Endothelial cell of umbilical vein (primary cell): ENCODE results near the gene NDC80.

Experiments used
- EZH2 ChIP-seq: IDR thresholded peaks from 2 replicates; pipeline ENCODE4 v1.6.1; 2012; ENCODE audit warnings: borderline replicate concordance, low read depth, mild to moderate bottlenecking, moderate library complexity, low read length, inconsistent platforms; ENCODE audit not compliant: severe bottlenecking
- GATA2 ChIP-seq: IDR thresholded peaks from 2 replicates; pipeline ENCODE4 v1.7.0; 2011; ENCODE audit warnings: low read depth, mild to moderate bottlenecking, moderate library complexity, mixed read lengths, low read length; ENCODE audit not compliant: insufficient read length, insufficient read depth
- JUN ChIP-seq: IDR thresholded peaks from 2 replicates; pipeline ENCODE4 v1.6.1; 2011; ENCODE audit warnings: borderline replicate concordance, low read depth; ENCODE audit not compliant: insufficient read length, insufficient read depth
- MAX ChIP-seq: IDR thresholded peaks from 2 replicates; pipeline ENCODE4 v1.6.1; 2011; ENCODE audit not compliant: insufficient read depth, insufficient read length
- POLR2A ChIP-seq: IDR thresholded peaks from 2 replicates; pipeline ENCODE4 v1.6.1; 2012; ENCODE audit warnings: low read depth, mild to moderate bottlenecking, control low read depth, low read length
- POLR2AphosphoS5 ChIP-seq: IDR thresholded peaks from 2 replicates; pipeline ENCODE4 v1.6.1; 2012; ENCODE audit warnings: low read depth, mild to moderate bottlenecking, control low read depth, low read length, moderate library complexity; ENCODE audit not compliant: insufficient read depth
- TF ChIP-seq, protein P1 (sequence below), 2 donors: IDR thresholded peaks; 1 replicate in 1 of 2; 2 replicates in 1 of 2; pipeline ENCODE4 v1.5.1; 2011; ENCODE audit warnings: low read length in 2 of 2, mild to moderate bottlenecking in 2 of 2, moderate library complexity in 2 of 2, control low read depth in 1 of 2, inconsistent platforms in 1 of 2, low read depth in 1 of 2; ENCODE audit not compliant: insufficient read depth in 1 of 2; ENCODE audit errors: extremely low read depth in 1 of 2

DNA sequence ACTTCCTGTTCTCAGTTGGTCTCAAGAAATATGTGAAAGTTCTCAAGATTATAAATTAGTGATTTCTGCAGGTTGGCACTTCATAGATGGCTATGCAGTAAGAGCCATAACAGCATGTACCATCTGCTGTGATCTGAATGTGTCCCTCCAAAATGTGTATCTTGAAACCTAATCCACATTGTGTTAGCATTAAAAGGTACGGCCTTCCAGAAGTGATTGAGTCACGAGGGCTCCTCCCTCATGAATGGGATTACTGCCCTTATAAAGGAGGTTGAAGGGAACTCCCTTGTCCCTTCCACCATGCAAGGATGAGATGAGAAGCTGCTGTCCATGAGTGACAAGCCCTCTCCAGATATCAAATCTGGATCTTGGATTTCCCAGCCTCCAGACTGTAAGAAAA is 45.0 kb upstream of the NDC80 start:
- TF ChIP-seq POLR2A: no peak
- TF ChIP-seq, protein P1, sequence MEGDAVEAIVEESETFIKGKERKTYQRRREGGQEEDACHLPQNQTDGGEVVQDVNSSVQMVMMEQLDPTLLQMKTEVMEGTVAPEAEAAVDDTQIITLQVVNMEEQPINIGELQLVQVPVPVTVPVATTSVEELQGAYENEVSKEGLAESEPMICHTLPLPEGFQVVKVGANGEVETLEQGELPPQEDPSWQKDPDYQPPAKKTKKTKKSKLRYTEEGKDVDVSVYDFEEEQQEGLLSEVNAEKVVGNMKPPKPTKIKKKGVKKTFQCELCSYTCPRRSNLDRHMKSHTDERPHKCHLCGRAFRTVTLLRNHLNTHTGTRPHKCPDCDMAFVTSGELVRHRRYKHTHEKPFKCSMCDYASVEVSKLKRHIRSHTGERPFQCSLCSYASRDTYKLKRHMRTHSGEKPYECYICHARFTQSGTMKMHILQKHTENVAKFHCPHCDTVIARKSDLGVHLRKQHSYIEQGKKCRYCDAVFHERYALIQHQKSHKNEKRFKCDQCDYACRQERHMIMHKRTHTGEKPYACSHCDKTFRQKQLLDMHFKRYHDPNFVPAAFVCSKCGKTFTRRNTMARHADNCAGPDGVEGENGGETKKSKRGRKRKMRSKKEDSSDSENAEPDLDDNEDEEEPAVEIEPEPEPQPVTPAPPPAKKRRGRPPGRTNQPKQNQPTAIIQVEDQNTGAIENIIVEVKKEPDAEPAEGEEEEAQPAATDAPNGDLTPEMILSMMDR (IDR thresholded peaks at IDR 0.05; ENCODE audit: extremely low read depth in 1 of 2, insufficient read depth in 1 of 2, low read depth in 1 of 2, low read length in 2 of 2): no peak
- TF ChIP-seq GATA2: no peak
- no peak for TF ChIP-seq EZH2
- TF ChIP-seq MAX: no peak
- TF ChIP-seq POLR2AphosphoS5: no peak
- no peak for TF ChIP-seq JUN
